ENCODE results near the gene UNG. TPM values are rescaled to one million over a fixed set of nuclear protein-coding genes. Genes with fewer than 3 reads are reported as not detected.
A peak's percentile ranks its signal among the peaks of the same experiment; 100 is the strongest.

UNG gene
- total RNA-seq, 4 donors from 2014 or later, result 19.0 to 58.6 (median 21.3) TPM

- Histone ChIP-seq H3K27me3 (no peaks in the 10 kb centered on the region), H3K27ac (peak overlapping the region in 2 of 4 donors; percentile 30 to 40), H3K36me3 (peaks cover 0 to 4% (median 0%) of the 10 kb centered on the region in 3 donors), H3K4me3 (peak overlapping the region in 1 of 4 donors; percentile 10), H3K4me1 (no peaks in the 10 kb centered on the region), H3K9me3 (peaks cover 0 to 4% (median 0%) of the 10 kb centered on the region in 4 donors)
- no peak for TF ChIP-seq POLR2A (IDR thresholded peaks at IDR 0.05)
- TF ChIP-seq, protein P1, sequence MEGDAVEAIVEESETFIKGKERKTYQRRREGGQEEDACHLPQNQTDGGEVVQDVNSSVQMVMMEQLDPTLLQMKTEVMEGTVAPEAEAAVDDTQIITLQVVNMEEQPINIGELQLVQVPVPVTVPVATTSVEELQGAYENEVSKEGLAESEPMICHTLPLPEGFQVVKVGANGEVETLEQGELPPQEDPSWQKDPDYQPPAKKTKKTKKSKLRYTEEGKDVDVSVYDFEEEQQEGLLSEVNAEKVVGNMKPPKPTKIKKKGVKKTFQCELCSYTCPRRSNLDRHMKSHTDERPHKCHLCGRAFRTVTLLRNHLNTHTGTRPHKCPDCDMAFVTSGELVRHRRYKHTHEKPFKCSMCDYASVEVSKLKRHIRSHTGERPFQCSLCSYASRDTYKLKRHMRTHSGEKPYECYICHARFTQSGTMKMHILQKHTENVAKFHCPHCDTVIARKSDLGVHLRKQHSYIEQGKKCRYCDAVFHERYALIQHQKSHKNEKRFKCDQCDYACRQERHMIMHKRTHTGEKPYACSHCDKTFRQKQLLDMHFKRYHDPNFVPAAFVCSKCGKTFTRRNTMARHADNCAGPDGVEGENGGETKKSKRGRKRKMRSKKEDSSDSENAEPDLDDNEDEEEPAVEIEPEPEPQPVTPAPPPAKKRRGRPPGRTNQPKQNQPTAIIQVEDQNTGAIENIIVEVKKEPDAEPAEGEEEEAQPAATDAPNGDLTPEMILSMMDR (IDR thresholded peaks at IDR 0.05), result no peak
- no peak for DNase-seq
These were observed 34.0 kb downstream of the UNG start for GRCh38 chr12:109131154-109132050.

GRCh38 chr12:109134186-109134917 is 37.0 kb downstream of the UNG start:
- Histone ChIP-seq H3K27ac (no peak overlapping the region), H3K4me1 (no peaks in the 10 kb centered on the region)
- peak in 1 of 3 donors; percentile 50 for DNase-seq

GRCh38 chr12:109137055-109137454 is 39.7 kb downstream of the UNG start:
- peaks cover 0 to 4% (median 0%) of the 10 kb centered on the region in 4 donors for H3K9me3 ChIP-seq
- TF ChIP-seq, protein P1 (IDR thresholded peaks at IDR 0.05), result no peak
- no peak for TF ChIP-seq POLR2A (IDR thresholded peaks at IDR 0.05)
- H3K4me1 ChIP-seq, result no peaks in the 10 kb centered on the region
- DNase-seq, result no peak
- H3K27me3 ChIP-seq, result no peaks in the 10 kb centered on the region
- H3K36me3 ChIP-seq, result peaks cover 0 to 9% (median 0%) of the 10 kb centered on the region in 3 donors
- H3K27ac ChIP-seq, result no peak overlapping the region
- H3K4me3 ChIP-seq, result no peak overlapping the region

More at GRCh38 chr12:109134186-109134917, 37.0 kb downstream of the UNG start:
- Histone ChIP-seq H3K27me3 (no peaks in the 10 kb centered on the region), H3K9me3 (peaks cover 0 to 4% (median 0%) of the 10 kb centered on the region in 4 donors), H3K4me3 (no peak overlapping the region), H3K36me3 (no peaks in the 10 kb centered on the region)
- TF ChIP-seq, protein P1 (IDR thresholded peaks at IDR 0.05), result peak in 4 of 6 experiments; percentile 29 to 42 (median 33)
- TF ChIP-seq POLR2A (IDR thresholded peaks at IDR 0.05), result no peak

- no peaks in the 10 kb centered on the region for H3K27me3 ChIP-seq
- no peak for TF ChIP-seq POLR2A (IDR thresholded peaks at IDR 0.05)
- TF ChIP-seq, protein P1 (IDR thresholded peaks at IDR 0.05), result no peak
- DNase-seq, result peak in 1 of 3 donors; percentile 22
- H3K9me3 ChIP-seq, result peaks cover 0 to 4% (median 0%) of the 10 kb centered on the region in 4 donors
- no peak overlapping the region for H3K27ac ChIP-seq
- no peaks in the 10 kb centered on the region for H3K4me1 ChIP-seq
- peaks cover 0 to 9% (median 0%) of the 10 kb centered on the region in 3 donors for H3K36me3 ChIP-seq
- no peak overlapping the region for H3K4me3 ChIP-seq
These were observed 42.0 kb downstream of the UNG start for GRCh38 chr12:109139360-109139759.

DNA sequence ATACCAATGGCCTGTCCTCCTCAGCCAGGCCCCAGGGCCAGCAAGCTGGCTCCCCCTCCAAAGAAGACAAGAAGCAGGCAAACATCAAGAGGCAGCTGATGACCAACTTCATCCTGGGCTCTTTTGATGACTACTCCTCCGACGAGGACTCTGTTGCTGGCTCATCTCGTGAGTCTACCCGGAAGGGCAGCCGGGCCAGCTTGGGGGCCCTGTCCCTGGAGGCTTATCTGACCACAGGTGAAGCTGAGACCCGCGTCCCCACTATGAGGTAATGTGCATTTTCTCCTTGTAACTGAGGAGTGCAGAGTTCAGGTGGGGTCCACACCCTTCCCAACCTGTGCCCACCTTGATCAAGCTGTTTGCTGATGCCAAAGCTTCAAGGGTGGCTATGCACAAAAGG is 42.4 kb downstream of the UNG start:
- Histone ChIP-seq H3K27ac (no peak overlapping the region), H3K4me3 (no peak overlapping the region), H3K4me1 (no peaks in the 10 kb centered on the region), H3K9me3 (peaks cover 0 to 4% (median 0%) of the 10 kb centered on the region in 4 donors), H3K36me3 (peaks cover 0 to 9% (median 0%) of the 10 kb centered on the region in 3 donors), H3K27me3 (no peaks in the 10 kb centered on the region)
- TF ChIP-seq POLR2A (IDR thresholded peaks at IDR 0.05), result no peak
- TF ChIP-seq, protein P1 (IDR thresholded peaks at IDR 0.05), result no peak
- peak in 1 of 3 donors; percentile 39 for DNase-seq
